ENCODE results near the gene SLC1A3. TPM values are rescaled to one million over a fixed set of nuclear protein-coding genes. Genes with fewer than 3 reads are reported as not detected.

Gene SLC1A3
- total RNA-seq, 1 experiment from 2014 or later: 18.6 TPM

DNA sequence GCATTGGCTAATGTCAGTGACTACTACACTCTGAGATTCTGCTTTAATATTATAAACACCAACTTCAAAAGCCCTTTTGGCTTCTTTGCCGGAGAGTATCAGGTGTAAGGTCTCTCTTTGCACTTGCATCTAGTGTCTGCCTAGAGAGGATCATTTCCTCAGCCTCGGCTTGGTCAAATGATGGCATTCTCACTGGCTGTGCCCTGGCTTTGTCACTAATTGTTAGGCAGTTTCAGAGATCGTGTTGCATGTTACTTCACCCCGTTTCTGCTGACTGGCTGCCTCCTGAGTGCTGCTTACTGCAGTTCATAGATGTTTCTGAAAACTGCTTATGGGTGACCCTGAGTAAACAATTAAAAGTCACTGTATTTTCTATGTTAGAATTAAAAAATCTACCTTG lies 48.8 kb downstream of the SLC1A3 start:
- TF ChIP-seq, protein P1, sequence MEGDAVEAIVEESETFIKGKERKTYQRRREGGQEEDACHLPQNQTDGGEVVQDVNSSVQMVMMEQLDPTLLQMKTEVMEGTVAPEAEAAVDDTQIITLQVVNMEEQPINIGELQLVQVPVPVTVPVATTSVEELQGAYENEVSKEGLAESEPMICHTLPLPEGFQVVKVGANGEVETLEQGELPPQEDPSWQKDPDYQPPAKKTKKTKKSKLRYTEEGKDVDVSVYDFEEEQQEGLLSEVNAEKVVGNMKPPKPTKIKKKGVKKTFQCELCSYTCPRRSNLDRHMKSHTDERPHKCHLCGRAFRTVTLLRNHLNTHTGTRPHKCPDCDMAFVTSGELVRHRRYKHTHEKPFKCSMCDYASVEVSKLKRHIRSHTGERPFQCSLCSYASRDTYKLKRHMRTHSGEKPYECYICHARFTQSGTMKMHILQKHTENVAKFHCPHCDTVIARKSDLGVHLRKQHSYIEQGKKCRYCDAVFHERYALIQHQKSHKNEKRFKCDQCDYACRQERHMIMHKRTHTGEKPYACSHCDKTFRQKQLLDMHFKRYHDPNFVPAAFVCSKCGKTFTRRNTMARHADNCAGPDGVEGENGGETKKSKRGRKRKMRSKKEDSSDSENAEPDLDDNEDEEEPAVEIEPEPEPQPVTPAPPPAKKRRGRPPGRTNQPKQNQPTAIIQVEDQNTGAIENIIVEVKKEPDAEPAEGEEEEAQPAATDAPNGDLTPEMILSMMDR (conservative IDR thresholded peaks at IDR 0.05): no peak
- peaks cover 15% of the 10 kb centered on the region; the same call in 1 of the 2 replicates for H3K4me1 ChIP-seq (ENCODE audit: insufficient read depth, low read length)
- WGBS (ENCODE audit: extremely low coverage, insufficient read length, low lambda C conversion rate): no CpG with 5 or more reads among the region's 4 CpGs
- Mint-ChIP-seq H3K9me3 (no peaks in the 10 kb centered on the region), H3K4me3 (0 out of 5 replicates have a peak overlapping the region, but pooled peaks of 1 of the 2 experiments have one; percentile 24), H3K4me1 (peaks cover 15 to 19% of the 10 kb centered on the region in 2 experiments), H3K27me3 (ENCODE audit: low read depth) (no peaks in the 10 kb centered on the region; the same call in 1 of the 2 replicates), H3K36me3 (ENCODE audit: insufficient read depth in 1 of 3, low read depth in 3 of 3) (peaks cover 0 to 3% (median 0%) of the 10 kb centered on the region in 3 experiments; a peak in 2 of 7 replicates), H3K27ac (peak overlapping the region; percentile 13 to 58 (median 38); a peak in 4 of 7 replicates)
- H3K4ac ChIP-seq (ENCODE audit: low read depth, low read length): no peak overlapping the region
- H2BK120ac ChIP-seq (ENCODE audit: low read depth, low read length, poor library complexity, severe bottlenecking): no peak overlapping the region
- no peak overlapping the region for H2BK15ac ChIP-seq (ENCODE audit: low read depth, low read length)
- no peak overlapping the region for H2BK20ac ChIP-seq (ENCODE audit: low read depth, low read length, poor library complexity, severe bottlenecking)
- H3K9ac ChIP-seq (ENCODE audit: extremely low read depth, insufficient read length, low read length): no peak overlapping the region
- no peak overlapping the region for H3K4me2 ChIP-seq (ENCODE audit: insufficient read depth, insufficient read length, low read length)
- no peaks in the 10 kb centered on the region for H3K79me1 ChIP-seq (ENCODE audit: insufficient read depth, low read depth, low read length, poor library complexity, severe bottlenecking)
- H3K27ac ChIP-seq (ENCODE audit: insufficient read length, low read depth, low read length): no peak overlapping the region
- H3K18ac ChIP-seq (ENCODE audit: insufficient read length, low read depth, low read length): no peak overlapping the region
- no peak overlapping the region for H2AK5ac ChIP-seq (ENCODE audit: insufficient read length, low read length)
- H3K23ac ChIP-seq (ENCODE audit: insufficient read length, low read depth, low read length): no peak overlapping the region
- no peak overlapping the region for H2AFZ ChIP-seq (ENCODE audit: low read length)
- H3K27me3 ChIP-seq (ENCODE audit: insufficient read depth, low read length): no peaks in the 10 kb centered on the region
- no peaks in the 10 kb centered on the region for H3K23me2 ChIP-seq (ENCODE audit: insufficient read length, low read depth, low read length, poor library complexity, severe bottlenecking)
- H4K20me1 ChIP-seq (ENCODE audit: control insufficient read depth, insufficient read depth, insufficient read length): no peaks in the 10 kb centered on the region
- H3K56ac ChIP-seq (ENCODE audit: insufficient read length, low read depth, low read length): no peak overlapping the region
- H3K79me2 ChIP-seq (ENCODE audit: insufficient read depth, low read length): 0 out of 2 replicates have a peak, but pooled peaks cover 1% of the 10 kb centered on the region
- H2BK5ac ChIP-seq (ENCODE audit: insufficient read length, low read length): no peak overlapping the region
- no peaks in the 10 kb centered on the region for H3K9me3 ChIP-seq (ENCODE audit: control insufficient read depth, low read depth, low read length)
- H3T11ph ChIP-seq (ENCODE audit: low read length): no peak overlapping the region
- peak; percentile 34 for DNase-seq
- H3K14ac ChIP-seq (ENCODE audit: insufficient read depth, low read length): no peak overlapping the region
- no peak overlapping the region for H4K91ac ChIP-seq (ENCODE audit: insufficient read length, low read depth, low read length)
- no peak overlapping the region for H4K5ac ChIP-seq (ENCODE audit: insufficient read length, low read depth, low read length)
- no peak overlapping the region for H2BK12ac ChIP-seq (ENCODE audit: insufficient read length, low read depth, low read length)
- H4K8ac ChIP-seq (replicated peaks; ENCODE audit: insufficient read length, low read depth, low read length): no peak overlapping the region

All from H9 (cell line).